NCI-H2107 treated with DMSO at 0.1 percent for 48 hours (cell line): ENCODE results near the gene ACVRL1.
"Not testable (repeated sequence)": the region's sequence is repeated elsewhere in the genome, so short reads cannot be mapped to it uniquely, and the experiment has no call there.

Source experiments
- DNase-seq: peaks from one replicate; lab custom pipeline; 2025; ENCODE audit not compliant: unreplicated experiment; lab: John Stamatoyannopoulos, UW

ACVRL1 gene

DNA sequence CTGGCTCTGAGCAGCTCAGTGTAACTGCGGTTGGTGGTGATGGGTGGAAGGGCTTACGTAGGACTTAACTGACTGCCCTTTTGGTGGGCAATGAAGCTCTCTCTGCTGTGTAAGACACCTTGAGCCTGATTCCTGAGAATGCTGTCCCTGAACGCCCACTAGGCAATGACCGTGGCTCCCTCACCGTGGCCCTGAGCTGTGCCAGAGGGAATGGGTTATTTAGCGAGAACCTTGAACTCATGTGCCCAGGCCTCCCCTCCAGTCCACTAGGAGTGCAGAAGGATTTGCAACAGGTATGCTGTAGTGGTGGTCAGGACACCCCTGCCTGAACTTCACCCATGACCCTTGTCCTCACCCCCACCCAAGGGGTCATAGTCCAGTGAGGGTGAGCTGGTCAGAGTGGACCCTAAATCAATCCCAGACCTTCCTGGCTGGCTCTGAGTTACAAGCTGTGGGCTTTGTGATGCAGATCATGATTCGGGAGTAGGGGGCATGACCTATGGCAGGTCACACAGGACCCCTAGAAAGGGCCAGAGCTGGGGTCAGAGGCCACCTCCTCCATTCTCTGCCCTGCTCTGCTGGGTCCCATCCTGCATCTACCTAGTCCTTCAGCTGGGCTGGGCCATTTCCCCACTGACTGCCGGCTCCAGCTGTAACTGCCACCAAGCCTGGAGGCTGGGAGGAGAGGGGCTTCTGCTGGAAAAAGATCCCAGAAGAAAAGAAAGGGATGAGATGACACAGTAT lies 33.9 kb upstream of the ACVRL1 start:
- DNase-seq: no peak

DNA sequence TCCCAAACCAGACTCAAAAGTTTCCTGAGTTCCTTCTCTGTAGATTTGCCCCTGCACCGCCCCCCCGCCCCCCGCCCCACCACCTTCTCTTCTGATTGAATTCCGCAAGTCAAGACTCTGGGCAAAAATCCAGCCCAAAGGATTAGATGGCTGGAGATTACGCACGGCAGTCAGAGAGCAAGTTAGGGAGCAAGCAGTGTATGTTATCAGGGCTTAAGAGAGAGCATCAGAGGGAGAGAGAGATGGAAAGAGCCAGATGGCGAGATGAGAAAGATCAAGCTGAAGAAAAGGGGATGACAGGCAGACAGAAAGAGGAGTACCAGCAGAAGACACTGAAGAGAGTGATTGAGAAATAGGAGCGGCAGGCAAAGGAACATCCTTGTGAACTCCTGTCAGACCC lies 33.3 kb upstream of the ACVRL1 start:
- no peak for DNase-seq

DNA sequence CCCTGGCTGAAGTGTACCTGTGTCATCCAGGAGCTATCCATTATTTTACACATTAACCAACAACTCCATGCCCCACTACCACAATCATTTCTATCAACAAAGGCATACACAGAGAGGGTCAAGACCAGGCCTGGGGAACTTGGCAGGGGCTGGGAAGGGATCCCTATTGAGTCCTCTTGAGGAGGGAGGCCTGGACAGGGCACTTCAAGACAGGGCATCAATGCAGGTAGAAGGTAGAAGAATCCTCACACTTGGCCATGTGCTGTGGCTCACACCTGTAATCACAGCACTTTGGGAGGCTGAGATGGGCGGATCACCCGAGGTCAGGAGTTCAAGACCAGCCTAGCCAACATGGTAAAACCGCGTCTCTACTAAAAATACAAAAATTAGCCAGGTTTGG lies 32.8 kb upstream of the ACVRL1 start:
- no peak for DNase-seq

DNA sequence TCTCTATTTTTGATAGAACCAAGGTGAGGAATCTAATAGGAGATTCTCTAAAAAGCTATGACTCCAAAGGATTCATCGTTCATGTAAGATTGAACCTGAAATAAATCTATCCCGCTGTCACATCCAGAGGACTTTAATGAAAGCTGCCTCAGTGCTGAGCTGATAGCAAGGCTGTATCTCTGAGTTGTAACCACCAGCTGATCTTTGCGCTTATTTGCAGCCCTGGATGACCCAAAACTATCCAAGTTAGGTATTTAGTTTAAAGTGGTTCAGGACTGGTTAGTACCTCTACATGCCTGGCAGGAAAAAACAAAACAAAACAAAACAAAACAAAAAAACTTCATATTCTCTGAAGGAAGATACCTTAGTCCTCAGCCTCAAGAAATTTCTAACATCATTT lies 28.2 kb upstream of the ACVRL1 start:
- no peak for DNase-seq

DNA sequence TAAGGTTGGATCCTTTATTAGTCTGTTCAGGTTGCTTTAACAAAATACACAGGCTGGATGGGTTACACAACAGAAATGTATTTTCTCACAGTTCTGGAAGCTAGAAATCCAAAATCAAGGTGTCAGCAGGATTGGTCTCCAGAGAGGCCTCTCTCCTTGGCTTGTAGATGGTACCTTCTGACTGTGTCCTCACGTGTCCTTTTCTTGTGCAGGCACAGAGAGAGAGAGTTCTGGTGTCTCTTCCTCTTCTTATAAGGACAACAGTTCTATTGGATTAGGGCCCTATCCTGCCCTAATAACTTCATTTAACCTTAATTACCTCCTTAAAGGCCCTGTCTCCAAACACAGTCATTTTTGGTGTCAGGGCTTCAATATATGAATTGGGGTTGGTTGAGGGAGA lies 24.0 kb upstream of the ACVRL1 start:
- DNase-seq: no peak

DNA sequence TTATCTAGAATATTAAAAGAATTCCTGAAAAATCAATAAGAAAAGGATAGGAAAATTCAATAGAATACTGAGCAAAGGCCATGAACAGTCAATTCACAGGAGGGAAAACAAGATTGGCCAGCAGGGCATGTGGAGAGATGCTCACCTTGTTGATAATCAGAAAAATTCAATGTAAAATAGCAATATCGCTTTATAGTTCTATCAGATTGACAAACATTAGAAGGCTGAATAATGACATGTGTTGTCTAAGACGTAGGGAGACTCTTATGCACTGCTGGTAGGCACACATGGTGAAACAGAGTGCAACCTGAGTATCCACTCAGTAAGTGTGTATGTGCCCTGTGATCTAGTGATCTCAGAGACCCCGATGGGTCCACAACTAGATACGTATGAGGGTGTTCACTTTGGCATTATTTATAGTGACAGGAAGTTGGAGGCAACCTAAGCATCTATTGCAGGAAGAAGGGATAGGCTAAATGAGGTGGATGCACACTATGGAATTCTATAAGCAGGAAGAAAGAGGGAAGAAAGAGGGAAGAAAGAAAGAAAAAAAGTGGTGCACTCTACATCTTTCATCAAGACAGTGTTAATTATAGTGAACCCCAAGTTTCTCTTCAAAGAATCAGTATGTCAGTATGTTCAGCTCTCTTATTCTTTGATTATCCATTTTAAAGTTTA lies 23.2 kb upstream of the ACVRL1 start:
- DNase-seq: no peak

DNA sequence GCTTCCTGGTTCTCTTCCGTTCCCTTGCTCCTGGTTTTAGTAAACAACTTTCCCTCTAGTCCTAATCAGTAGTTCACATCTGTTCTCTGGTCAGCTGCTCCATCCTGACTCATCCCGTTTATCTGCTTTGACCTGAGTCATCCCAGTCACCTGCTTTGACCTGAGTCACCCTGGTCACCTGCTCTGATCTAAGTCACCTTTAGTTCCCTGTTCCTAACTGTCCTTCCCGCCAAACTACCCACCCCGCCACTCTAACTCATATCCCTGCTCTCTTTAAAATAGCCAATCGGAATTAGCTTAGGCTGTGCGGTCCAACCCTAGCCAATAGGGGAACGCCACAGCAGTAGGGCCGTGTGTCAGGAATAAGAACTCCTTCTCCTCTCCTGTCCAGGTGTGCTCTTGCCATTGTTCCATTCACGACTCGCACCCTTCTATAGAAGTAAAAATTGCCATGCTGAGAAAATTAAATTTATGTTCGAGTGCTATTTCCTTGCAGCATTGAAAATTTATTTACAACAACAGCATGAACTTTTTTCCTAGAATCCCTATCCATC lies 22.6 kb upstream of the ACVRL1 start:
- no peak for DNase-seq

DNA sequence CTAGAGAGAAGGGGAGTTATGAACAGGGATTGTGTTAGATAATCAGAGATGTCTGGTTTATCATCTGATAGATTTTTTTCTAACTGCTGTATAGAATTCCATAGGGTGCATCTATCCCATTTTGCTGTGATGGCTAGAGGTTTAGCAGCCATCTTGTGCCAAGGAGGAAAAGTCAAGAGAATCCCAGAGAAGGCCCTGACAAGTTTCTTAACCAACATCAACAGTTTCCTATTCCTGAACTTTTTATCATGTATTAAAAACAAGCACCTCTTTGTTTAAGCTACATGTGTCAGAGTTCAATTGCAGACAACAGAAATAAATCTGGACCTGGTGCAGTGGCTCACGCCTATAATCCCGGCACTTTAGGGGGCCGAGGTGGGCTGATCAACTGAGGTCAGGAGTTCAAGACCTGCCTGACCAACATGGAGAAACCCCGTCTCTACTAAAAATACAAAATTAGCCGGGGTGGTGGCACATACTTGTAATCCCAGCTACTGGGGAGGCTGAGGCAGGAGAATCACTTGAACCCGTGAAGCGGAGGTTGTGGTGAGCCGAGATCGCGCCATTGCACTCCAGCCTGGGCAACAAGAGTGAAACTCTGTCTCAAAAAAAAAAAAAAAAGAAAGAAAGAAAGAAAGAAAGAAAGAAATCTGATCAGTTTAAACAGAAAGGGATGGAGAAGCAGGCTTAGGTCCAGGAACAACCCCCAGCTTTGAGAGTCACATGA lies 21.8 kb upstream of the ACVRL1 start:
- DNase-seq: not testable (repeated sequence)

DNA sequence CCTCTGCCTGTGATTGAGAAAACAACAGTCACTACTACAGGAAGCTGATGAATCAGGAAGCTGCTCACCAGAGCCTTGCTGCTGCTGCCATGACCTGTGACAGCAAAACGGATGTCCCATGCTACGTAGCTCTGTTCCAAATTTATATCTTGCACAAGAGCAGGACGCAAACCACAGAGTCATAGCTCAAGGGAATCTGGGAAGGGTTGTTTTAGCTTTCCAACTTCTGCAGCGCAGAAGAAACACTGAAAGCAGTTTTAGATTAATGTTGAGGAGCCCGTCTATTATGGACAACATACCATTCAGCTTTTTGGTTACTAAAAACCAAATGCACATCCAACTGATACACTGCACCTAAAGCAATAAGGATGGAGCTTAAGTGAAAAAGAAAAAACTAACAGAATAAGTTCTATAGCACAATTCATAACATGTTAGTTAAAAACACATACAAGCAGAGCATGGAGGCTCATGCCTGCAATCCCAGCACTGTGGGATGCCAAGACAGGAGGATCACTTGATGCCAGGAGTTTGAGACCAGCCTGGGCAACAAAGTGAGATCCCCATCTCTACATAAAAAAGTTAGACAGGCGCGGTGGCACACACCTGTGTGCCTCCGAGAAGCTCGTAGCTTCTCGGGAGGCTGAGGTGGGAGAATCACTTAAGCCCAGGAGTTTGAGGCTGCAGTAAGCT lies 21.1 kb upstream of the ACVRL1 start:
- no peak for DNase-seq

DNA sequence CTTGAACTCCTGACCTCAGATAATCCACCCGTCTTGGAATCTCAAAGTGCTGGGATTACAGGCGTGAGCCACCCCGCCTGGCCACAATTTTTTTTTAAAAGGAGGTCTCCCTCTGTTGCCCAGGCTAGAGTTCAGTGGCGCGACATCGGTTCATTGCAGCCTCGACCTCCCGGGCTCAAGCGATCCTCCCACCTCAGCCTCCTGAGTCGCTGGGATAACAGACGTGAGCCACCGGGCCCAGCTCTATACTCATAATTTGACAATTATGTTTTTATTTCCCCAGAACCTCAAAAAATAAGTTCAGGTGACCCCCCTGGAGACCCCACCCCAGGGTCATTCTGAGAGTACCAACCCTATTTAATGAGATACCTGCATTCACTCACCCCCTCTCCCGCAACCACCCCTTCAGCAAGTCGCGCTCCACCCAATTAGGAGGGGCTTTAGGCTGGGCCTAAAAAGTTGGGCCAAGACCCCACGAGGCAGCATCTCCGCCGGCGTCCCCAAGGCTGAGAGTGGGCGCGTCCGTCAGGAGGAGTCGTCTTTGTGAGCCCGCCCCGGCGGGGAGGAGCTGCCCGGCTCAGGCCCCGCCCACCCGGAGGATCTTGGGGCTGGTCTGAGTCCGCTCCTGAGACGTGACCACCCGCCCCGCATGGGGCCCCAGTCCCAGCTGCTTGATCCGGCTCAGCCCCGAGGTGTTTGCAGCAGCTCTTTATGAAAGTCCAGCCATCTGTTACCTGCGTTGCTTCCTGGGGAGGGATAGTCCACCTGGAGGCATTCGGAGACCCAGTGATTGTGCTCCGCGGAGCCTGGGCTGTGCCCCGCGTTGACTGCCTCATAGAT lies 19.6 kb upstream of the ACVRL1 start, which contains the start of gene ANKRD33:
TSS of gene ANKRD33 (plus strand) at position 628 of the 840 bp plus-strand sequence. CDS start at position 712, 84 bp downstream.
- DNase-seq: no peak

DNA sequence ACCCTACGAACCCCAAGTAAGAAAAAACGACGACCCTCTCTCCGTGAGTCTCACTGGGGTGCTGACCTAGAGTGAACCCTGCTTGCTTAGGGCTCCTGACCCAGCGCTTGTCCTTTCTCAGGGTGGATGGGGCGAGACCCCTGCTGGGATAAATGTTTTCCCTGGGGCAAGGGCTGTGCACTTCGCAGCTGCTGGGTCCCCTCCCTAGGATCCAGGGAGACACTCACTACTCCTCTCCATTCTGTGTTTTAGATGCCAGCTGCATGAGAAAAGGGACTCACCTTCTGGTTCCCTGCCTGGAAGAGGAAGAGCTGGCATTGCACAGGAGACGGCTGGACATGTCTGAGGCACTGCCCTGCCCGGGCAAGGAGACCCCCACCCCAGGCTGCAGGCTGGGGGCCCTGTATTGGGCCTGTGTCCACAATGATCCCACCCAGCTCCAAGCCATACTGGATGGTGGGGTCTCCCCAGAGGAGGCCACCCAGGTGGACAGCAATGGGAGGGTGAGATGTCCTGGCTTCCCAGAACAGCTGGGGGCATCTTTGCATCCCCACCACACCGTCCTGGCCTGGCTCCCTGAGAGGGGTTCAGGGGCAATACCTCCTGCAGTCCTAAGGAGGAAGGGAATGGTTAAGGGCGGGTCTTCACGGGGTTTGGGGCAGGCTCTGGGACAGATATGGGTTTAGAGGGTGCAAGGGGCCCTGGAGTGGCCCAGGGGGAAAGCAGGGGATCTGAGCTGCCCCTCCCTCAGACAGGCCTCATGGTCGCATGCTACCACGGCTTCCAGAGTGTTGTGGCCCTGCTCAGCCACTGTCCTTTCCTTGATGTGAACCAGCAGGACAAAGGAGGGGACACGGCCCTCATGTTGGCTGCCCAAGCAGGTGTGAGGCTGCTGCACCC lies 18.7 kb upstream of the ACVRL1 start:
- no peak for DNase-seq

DNA sequence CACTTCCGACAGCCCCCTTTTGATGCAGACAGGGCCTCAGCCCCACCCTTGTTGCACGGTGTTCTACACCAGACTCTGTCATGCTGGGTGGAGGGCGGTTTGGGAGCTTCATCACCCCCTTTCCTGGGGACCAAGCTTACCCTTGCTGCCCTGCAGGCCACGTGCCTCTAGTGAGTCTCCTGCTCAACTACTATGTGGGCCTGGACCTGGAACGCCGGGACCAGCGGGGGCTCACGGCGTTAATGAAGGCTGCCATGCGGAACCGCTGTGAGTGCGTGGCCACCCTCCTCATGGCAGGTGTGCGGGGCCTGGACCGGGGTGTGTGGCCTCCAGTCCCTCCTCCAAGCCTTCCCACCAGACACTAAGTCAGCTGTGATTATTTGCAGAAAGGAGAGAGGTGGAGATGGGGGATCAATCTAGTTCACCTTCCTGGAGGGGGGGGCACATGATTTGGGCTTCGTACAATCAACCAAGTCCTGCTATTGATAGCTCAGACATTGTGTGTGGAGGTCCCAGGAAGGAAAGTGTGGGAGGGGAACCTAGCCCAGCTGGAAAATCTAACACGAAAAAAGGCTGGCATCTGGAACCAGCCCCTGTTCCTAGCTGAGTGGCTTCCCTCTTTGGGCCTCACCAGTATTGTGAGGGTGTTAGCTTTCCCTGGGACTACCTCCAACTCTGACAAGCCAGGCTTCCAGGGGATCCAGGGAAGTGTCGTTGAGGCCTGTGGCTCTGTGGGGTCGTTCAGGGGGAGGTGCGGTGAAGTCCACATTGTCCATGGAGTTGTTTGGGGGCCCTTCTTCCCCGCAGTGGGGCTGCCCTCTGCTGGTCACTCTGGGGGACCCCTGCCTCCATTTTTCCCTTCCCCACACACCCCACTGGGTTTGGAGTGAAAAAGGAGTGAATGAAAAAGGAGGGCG lies 17.8 kb upstream of the ACVRL1 start:
- DNase-seq: no peak

DNA sequence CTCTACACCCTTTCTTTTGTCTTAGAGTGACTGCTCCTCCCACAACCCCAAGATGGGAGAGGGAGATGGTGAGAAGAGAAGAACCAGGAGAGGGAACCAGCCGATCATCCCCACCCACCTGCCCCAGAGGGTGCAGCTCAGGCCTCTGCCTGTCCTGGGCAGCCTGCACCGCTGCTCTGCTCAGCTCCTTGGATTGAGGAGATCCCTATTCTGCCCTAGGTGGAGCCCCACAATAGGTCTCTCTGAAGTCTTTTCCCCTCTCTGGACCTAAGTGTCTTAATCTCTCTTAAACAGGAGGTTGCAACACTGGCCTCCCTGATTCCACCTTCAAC lies 17.2 kb upstream of the ACVRL1 start:
- no peak for DNase-seq

DNA sequence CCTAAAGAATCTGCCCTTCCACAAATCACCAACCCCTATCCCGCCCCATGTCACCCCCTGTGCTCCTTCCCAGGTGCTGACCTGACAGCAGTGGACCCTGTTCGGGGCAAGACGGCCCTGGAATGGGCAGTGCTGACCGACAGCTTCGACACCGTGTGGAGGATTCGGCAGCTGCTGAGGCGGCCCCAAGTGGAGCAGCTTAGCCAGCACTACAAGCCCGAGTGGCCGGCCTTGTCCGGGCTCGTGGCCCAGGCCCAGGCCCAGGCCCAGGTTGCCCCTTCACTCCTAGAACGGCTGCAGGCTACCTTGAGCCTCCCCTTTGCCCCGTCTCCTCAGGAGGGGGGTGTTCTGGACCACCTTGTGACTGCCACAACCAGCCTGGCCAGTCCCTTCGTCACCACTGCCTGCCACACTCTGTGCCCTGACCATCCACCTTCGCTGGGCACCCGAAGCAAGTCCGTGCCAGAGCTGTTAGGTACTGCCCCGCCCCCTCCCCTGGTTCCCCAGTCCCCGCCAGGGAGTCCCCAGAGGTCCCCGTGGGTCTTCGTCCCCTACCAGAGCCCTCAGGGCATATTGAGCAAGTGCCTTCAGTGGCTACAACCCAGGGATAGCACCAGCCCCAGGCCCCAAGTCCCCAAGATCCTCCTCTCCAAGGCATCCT lies 16.7 kb upstream of the ACVRL1 start:
- no peak for DNase-seq

DNA sequence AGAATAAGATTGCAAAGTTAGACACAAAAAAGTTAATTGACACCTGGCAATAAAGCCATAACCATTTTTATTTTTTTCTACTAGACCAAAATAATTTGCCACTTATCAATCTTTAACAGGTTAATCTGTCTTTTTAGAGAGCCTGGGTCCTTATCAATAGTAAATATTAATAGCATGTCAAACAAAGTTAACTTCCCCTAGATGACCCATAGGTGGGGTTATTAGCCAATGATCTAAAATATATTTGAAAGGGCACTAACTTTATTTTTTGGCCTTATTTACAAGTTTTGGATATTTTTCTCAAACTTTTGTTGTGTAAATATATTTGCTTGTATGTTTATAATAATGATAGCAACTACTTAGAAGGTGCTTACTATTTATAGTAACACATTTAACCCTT lies 15.5 kb upstream of the ACVRL1 start:
- DNase-seq: no peak

DNA sequence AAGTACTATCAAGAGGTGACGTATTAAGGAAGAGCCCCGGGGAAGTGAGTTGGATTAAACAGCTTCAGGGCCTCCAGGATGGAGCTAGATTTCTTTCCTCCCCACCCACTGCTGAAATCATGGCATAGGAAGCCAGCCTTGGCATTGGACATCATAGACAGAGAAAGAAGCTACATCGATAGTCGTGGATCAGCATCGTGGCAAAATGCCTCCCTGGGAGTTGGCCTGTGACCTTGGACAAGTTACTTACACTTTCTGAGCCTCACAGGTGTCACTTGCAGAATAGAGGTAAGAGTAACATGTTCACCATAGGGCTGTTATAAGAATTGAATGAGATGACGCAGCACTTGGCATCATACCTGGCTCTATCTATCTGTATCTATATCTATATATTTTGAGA lies 13.5 kb upstream of the ACVRL1 start:
- no peak for DNase-seq

DNA sequence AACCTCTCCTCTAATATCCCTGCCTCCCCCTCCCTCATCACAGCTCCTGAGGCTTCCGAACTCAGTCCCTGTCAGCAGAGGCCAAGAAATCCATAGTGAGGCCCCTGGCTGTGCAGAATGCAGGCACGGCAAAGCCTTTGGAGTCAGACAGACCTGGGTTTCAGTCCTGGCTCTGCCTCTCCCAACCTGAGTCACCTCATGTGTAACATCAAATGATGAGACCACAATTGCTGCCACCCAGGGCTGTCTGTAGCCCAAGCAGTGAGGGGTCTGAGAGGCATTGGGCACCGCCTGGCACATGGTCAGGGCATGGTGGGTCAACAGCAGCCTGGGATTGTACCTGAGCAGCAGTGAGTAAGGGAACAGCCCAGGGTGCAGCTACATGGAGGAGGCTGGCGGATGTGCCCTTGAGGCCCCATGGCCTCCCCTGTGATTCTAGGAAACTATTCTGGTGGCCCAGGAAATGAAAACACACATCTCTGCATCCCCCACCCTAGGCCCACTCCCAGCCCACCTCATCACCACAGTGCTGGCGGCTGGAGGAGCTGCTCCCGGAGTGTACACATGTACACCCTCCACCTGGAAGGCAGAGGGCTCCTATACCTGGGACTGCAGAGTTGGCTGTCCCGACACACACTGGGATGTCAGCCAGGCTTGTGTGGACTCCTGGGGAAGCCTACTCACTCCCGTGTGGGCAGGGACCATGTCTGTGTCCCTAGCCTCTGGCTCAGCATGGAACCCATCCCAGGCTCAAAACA lies 11.7 kb upstream of the ACVRL1 start:
- DNase-seq: no peak
